ENCODE results near the gene ALG6.

The ALG6 gene

GRCh38 chr1:63401945-63402344 lies 34.5 kb downstream of the ALG6 start:
- no peak overlapping the region for H4K91ac ChIP-seq (ENCODE audit: low read depth, low read length)
- no peak overlapping the region for H2AK5ac ChIP-seq (ENCODE audit: low read length)
- H3K27me3 ChIP-seq (ENCODE audit: insufficient read depth, low read length): no peaks in the 10 kb centered on the region
- no peak overlapping the region for H3K4me2 ChIP-seq (ENCODE audit: low read length)
- no peak overlapping the region for H2AFZ ChIP-seq (ENCODE audit: insufficient read depth, low read length, poor library complexity)
- no peak overlapping the region for H2BK12ac ChIP-seq (ENCODE audit: low read length)
- no peak overlapping the region for H3K23ac ChIP-seq (ENCODE audit: low read length)
- no peaks in the 10 kb centered on the region for H3K36me3 ChIP-seq (ENCODE audit: control insufficient read depth in 1 of 2, insufficient read depth in 2 of 2, low read length in 2 of 2)
- H3K9me3 ChIP-seq (ENCODE audit: insufficient read depth, low read depth, low read length): no peaks in the 10 kb centered on the region
- no peak for DNase-seq
- H3K18ac ChIP-seq (ENCODE audit: low read length): no peak overlapping the region
- H3K4me3 ChIP-seq (ENCODE audit: low read depth, low read length): no peak overlapping the region
- H2BK5ac ChIP-seq (ENCODE audit: low read depth, low read length, poor library complexity): no peak overlapping the region
- no peak overlapping the region for H2BK120ac ChIP-seq (ENCODE audit: insufficient read depth, low read length, poor library complexity)
- no peak overlapping the region for H3K4ac ChIP-seq (ENCODE audit: low read depth, low read length)
- no peak overlapping the region for H3K27ac ChIP-seq (ENCODE audit: low read depth, low read length)
- no peak overlapping the region for H4K12ac ChIP-seq (ENCODE audit: low read depth, low read length)
- H3K4me1 ChIP-seq (ENCODE audit: control insufficient read depth in 1 of 2, insufficient read depth in 2 of 2, low read length in 2 of 2): no peaks in the 10 kb centered on the region
- H3K14ac ChIP-seq (ENCODE audit: low read length): no peak overlapping the region
- WGBS (ENCODE audit: extremely low coverage, insufficient coverage, insufficient read length): no CpG with 5 or more reads among the region's 4 CpGs
- no peak overlapping the region for H3K9ac ChIP-seq (ENCODE audit: low read length)
- H3K79me2 ChIP-seq (ENCODE audit: control insufficient read depth, insufficient read depth, low read length, poor library complexity): no peaks in the 10 kb centered on the region
- no peak overlapping the region for H4K8ac ChIP-seq (ENCODE audit: low read depth, low read length)
- no peaks in the 10 kb centered on the region for H3K79me1 ChIP-seq (ENCODE audit: low read length)

GRCh38 chr1:63403386-63403785 lies 36.0 kb downstream of the ALG6 start:
- Histone ChIP-seq H3K79me1 (ENCODE audit: low read length) (no peaks in the 10 kb centered on the region), H2BK120ac (ENCODE audit: insufficient read depth, low read length, poor library complexity) (no peak overlapping the region), H3K4ac (ENCODE audit: low read depth, low read length) (no peak overlapping the region), H4K91ac (ENCODE audit: low read depth, low read length) (no peak overlapping the region), H3K9me3 (ENCODE audit: insufficient read depth, low read depth, low read length) (no peaks in the 10 kb centered on the region), H3K36me3 (ENCODE audit: control insufficient read depth in 1 of 2, insufficient read depth in 2 of 2, low read length in 2 of 2) (no peaks in the 10 kb centered on the region), H3K14ac (ENCODE audit: low read length) (no peak overlapping the region), H3K18ac (ENCODE audit: low read length) (no peak overlapping the region), H3K4me1 (ENCODE audit: control insufficient read depth in 1 of 2, insufficient read depth in 2 of 2, low read length in 2 of 2) (no peaks in the 10 kb centered on the region), H3K4me3 (ENCODE audit: low read depth, low read length) (no peak overlapping the region), H4K8ac (ENCODE audit: low read depth, low read length) (no peak overlapping the region), H2AFZ (ENCODE audit: insufficient read depth, low read length, poor library complexity) (no peak overlapping the region), H3K23ac (ENCODE audit: low read length) (no peak overlapping the region), H2AK5ac (ENCODE audit: low read length) (no peak overlapping the region), H3K79me2 (ENCODE audit: control insufficient read depth, insufficient read depth, low read length, poor library complexity) (no peaks in the 10 kb centered on the region), H3K27me3 (ENCODE audit: insufficient read depth, low read length) (no peaks in the 10 kb centered on the region), H2BK12ac (ENCODE audit: low read length) (no peak overlapping the region), H2BK5ac (ENCODE audit: low read depth, low read length, poor library complexity) (no peak overlapping the region), H4K12ac (ENCODE audit: low read depth, low read length) (no peak overlapping the region), H3K4me2 (ENCODE audit: low read length) (no peak overlapping the region), H3K27ac (ENCODE audit: low read depth, low read length) (no peak overlapping the region), H3K9ac (ENCODE audit: low read length) (no peak overlapping the region)
- WGBS (ENCODE audit: extremely low coverage, insufficient coverage, insufficient read length): no CpG with 5 or more reads among the region's 3 CpGs
- DNase-seq: no peak

GRCh38 chr1:63405021-63405420 lies 37.6 kb downstream of the ALG6 start:
- H4K91ac ChIP-seq (ENCODE audit: low read depth, low read length): no peak overlapping the region
- no peak overlapping the region for H2AFZ ChIP-seq (ENCODE audit: insufficient read depth, low read length, poor library complexity)
- H3K9ac ChIP-seq (ENCODE audit: low read length): no peak overlapping the region
- H2AK5ac ChIP-seq (ENCODE audit: low read length): no peak overlapping the region
- H3K27ac ChIP-seq (ENCODE audit: low read depth, low read length): no peak overlapping the region
- H3K23ac ChIP-seq (ENCODE audit: low read length): no peak overlapping the region
- H3K4me2 ChIP-seq (ENCODE audit: low read length): no peak overlapping the region
- no peak overlapping the region for H3K4me3 ChIP-seq (ENCODE audit: low read depth, low read length)
- H3K4me1 ChIP-seq (ENCODE audit: control insufficient read depth in 1 of 2, insufficient read depth in 2 of 2, low read length in 2 of 2): no peaks in the 10 kb centered on the region
- H3K14ac ChIP-seq (ENCODE audit: low read length): no peak overlapping the region
- no peaks in the 10 kb centered on the region for H3K79me1 ChIP-seq (ENCODE audit: low read length)
- DNase-seq: peak in 1 of 2 donors; percentile 31
- no peak overlapping the region for H2BK12ac ChIP-seq (ENCODE audit: low read length)
- no peak overlapping the region for H4K8ac ChIP-seq (ENCODE audit: low read depth, low read length)
- H2BK120ac ChIP-seq (ENCODE audit: insufficient read depth, low read length, poor library complexity): no peak overlapping the region
- no peaks in the 10 kb centered on the region for H3K27me3 ChIP-seq (ENCODE audit: insufficient read depth, low read length)
- H4K12ac ChIP-seq (ENCODE audit: low read depth, low read length): no peak overlapping the region
- no peak overlapping the region for H2BK5ac ChIP-seq (ENCODE audit: low read depth, low read length, poor library complexity)
- H3K18ac ChIP-seq (ENCODE audit: low read length): no peak overlapping the region
- no peaks in the 10 kb centered on the region for H3K36me3 ChIP-seq (ENCODE audit: control insufficient read depth in 1 of 2, insufficient read depth in 2 of 2, low read length in 2 of 2)
- H3K4ac ChIP-seq (ENCODE audit: low read depth, low read length): no peak overlapping the region
- no peaks in the 10 kb centered on the region for H3K79me2 ChIP-seq (ENCODE audit: control insufficient read depth, insufficient read depth, low read length, poor library complexity)
- H3K9me3 ChIP-seq (ENCODE audit: insufficient read depth, low read depth, low read length): no peaks in the 10 kb centered on the region

GRCh38 chr1:63405987-63406386 lies 38.6 kb downstream of the ALG6 start:
- no peak overlapping the region for H3K23ac ChIP-seq (ENCODE audit: low read length)
- H3K27ac ChIP-seq (ENCODE audit: low read depth, low read length): no peak overlapping the region
- H2AK5ac ChIP-seq (ENCODE audit: low read length): no peak overlapping the region
- H4K91ac ChIP-seq (ENCODE audit: low read depth, low read length): no peak overlapping the region
- H3K79me1 ChIP-seq (ENCODE audit: low read length): no peaks in the 10 kb centered on the region
- H3K9me3 ChIP-seq (ENCODE audit: insufficient read depth, low read depth, low read length): no peaks in the 10 kb centered on the region
- H2BK12ac ChIP-seq (ENCODE audit: low read length): no peak overlapping the region
- no peak overlapping the region for H2AFZ ChIP-seq (ENCODE audit: insufficient read depth, low read length, poor library complexity)
- H3K9ac ChIP-seq (ENCODE audit: low read length): no peak overlapping the region
- H3K14ac ChIP-seq (ENCODE audit: low read length): no peak overlapping the region
- no peaks in the 10 kb centered on the region for H3K27me3 ChIP-seq (ENCODE audit: insufficient read depth, low read length)
- H3K4ac ChIP-seq (ENCODE audit: low read depth, low read length): no peak overlapping the region
- no peaks in the 10 kb centered on the region for H3K79me2 ChIP-seq (ENCODE audit: control insufficient read depth, insufficient read depth, low read length, poor library complexity)
- H3K4me2 ChIP-seq (ENCODE audit: low read length): no peak overlapping the region
- no peak overlapping the region for H3K18ac ChIP-seq (ENCODE audit: low read length)
- no peaks in the 10 kb centered on the region for H3K4me1 ChIP-seq (ENCODE audit: control insufficient read depth in 1 of 2, insufficient read depth in 2 of 2, low read length in 2 of 2)
- H4K8ac ChIP-seq (ENCODE audit: low read depth, low read length): no peak overlapping the region
- H2BK120ac ChIP-seq (ENCODE audit: insufficient read depth, low read length, poor library complexity): no peak overlapping the region
- no peak overlapping the region for H4K12ac ChIP-seq (ENCODE audit: low read depth, low read length)
- no peak overlapping the region for H2BK5ac ChIP-seq (ENCODE audit: low read depth, low read length, poor library complexity)
- no peaks in the 10 kb centered on the region for H3K36me3 ChIP-seq (ENCODE audit: control insufficient read depth in 1 of 2, insufficient read depth in 2 of 2, low read length in 2 of 2)
- no peak overlapping the region for H3K4me3 ChIP-seq (ENCODE audit: low read depth, low read length)
- no peak for DNase-seq

- Histone ChIP-seq H3K36me3 (ENCODE audit: control insufficient read depth in 1 of 2, insufficient read depth in 2 of 2, low read length in 2 of 2) (no peaks in the 10 kb centered on the region), H4K91ac (ENCODE audit: low read depth, low read length) (no peak overlapping the region), H2BK120ac (ENCODE audit: insufficient read depth, low read length, poor library complexity) (no peak overlapping the region), H3K23ac (ENCODE audit: low read length) (no peak overlapping the region), H3K4me3 (ENCODE audit: low read depth, low read length) (no peak overlapping the region), H2AFZ (ENCODE audit: insufficient read depth, low read length, poor library complexity) (no peak overlapping the region), H4K12ac (ENCODE audit: low read depth, low read length) (no peak overlapping the region), H3K4me2 (ENCODE audit: low read length) (no peak overlapping the region), H2AK5ac (ENCODE audit: low read length) (no peak overlapping the region), H3K4me1 (ENCODE audit: control insufficient read depth in 1 of 2, insufficient read depth in 2 of 2, low read length in 2 of 2) (no peaks in the 10 kb centered on the region), H4K8ac (ENCODE audit: low read depth, low read length) (no peak overlapping the region), H3K79me1 (ENCODE audit: low read length) (no peaks in the 10 kb centered on the region), H3K18ac (ENCODE audit: low read length) (no peak overlapping the region), H2BK5ac (ENCODE audit: low read depth, low read length, poor library complexity) (no peak overlapping the region), H3K4ac (ENCODE audit: low read depth, low read length) (no peak overlapping the region), H3K79me2 (ENCODE audit: control insufficient read depth, insufficient read depth, low read length, poor library complexity) (no peaks in the 10 kb centered on the region), H3K9ac (ENCODE audit: low read length) (no peak overlapping the region), H3K14ac (ENCODE audit: low read length) (no peak overlapping the region), H3K27me3 (ENCODE audit: insufficient read depth, low read length) (no peaks in the 10 kb centered on the region), H2BK12ac (ENCODE audit: low read length) (no peak overlapping the region), H3K9me3 (ENCODE audit: insufficient read depth, low read depth, low read length) (no peaks in the 10 kb centered on the region), H3K27ac (ENCODE audit: low read depth, low read length) (no peak overlapping the region)
- DNase-seq: no peak
Observed at GRCh38 chr1:63407002-63407401, 39.6 kb downstream of the ALG6 start.

Measured in trophoblast cell (in vitro differentiated cells and primary cell).